GM19463 (cell line): ENCODE results near the gene TRAF3.
"Not testable (repeated sequence)": the region's sequence is repeated elsewhere in the genome, so short reads cannot be mapped to it uniquely, and the experiment has no call there.

Source experiments
- ATAC-seq: cut with Tn5 transposase; IDR thresholded peaks from one replicate; pipeline ENCODE4 v1.9.1; 2021; ENCODE audit warnings: mild to moderate bottlenecking, moderate library complexity; ENCODE audit not compliant: unreplicated experiment

TRAF3 gene

DNA sequence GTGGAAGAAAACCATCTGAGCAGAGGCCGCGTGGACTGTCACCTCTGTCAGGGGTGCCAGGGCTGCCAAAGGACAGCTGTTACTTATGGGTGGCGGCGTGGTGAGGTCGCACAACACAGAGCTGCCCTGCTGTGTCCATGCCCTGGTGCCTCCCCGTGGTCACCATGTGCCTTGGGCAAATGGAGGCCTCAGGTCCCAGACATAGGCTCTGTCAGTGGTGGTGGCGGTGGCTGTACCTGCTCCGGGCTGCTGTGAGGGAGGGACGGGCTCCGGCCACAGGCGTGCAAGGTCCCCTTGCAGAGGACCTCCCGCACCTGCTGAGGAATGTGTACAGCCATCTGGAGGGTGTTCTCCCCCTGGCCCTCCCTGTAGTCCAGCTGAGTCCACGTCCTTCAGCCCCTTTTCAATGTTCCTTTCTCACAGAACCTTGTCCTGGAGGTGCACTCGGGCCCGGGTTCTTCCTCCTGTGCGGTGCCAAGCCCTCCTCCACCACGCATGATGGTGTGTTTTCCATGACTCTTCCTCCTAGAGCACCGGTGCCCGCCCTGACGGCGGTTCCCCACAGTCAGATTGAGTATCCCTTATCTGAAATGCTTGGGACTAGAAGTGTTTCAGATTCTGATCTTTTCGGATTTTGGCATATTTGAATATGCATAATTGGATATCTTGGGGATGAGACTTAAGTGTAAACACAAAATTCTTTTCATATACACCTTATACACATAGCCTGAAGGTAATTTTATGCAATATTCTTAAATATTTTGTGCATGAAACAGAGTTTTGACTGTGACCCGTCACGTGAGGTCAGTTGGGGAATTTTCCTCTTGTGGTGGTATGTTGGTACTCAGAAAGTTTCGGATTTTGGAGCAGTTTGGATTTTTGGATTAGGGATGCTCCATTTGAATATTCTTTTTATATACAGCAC, 49.8 kb downstream of the TRAF3 start:
- ATAC-seq, result no peak

DNA sequence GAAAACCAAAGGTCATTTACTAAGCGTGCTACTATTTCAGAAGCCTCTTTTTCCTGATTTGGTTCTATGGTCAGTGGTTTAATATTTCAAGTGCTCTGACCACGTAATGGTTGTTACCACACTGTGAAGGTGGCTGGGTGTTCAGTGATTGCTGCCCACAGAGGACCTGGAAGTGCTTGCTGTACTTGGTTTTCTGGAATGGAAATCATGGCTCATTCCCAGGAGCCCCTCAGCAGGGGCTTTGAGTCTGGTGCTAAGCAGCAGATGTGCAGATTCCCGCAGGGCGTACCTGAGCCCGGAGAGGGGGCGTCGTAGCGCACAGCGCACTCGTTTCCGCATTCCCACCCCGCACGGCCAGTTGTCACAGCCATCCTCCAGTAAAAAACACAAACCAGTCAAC, 50.5 kb downstream of the TRAF3 start:
- ATAC-seq, result no peak

DNA sequence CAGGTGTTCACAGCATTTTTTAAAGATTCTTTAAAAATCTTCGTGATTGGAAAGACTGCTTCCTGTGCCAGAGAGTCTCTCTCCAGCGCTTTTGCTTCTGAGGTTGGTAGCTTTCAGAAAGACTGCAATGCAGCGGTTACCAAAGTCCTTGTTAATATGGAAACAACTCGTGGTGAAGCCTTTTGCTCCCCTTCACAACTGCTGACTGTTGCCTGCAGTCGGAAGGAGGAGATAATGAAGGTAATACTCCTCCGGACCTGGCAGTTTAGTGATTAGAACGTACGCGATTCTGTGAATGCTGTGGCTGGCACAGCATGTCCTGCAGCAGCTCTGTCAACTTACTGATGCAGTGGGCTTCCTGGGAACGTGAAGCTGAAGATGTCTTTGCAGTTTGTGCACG, 50.9 kb downstream of the TRAF3 start:
- ATAC-seq, result no peak

DNA sequence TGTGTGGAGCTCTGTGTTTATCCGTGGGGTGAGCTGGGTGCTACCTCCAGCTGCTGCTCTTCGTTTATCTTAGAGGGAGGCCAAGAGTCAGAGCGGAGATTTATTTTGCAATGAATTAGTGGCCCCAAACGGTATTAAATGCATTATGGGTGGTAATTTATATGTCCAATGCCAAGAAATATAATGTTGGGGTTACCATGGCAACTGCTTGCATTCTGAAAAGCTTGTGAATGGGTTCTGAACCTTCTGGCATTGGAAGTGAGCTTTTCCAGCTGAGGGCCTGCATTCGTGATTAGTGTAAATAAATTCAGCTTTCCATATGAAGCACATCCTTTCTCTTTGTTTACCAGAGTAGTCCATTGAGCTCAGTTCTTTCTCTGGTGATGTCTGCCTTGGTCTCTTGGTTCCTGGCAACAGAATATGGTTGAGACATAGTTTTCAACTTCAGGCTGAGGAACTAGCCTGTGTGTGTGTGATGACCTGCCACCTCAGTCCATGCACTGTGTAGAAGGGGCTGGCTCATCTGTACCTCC, 51.8 kb downstream of the TRAF3 start:
- no peak for ATAC-seq

DNA sequence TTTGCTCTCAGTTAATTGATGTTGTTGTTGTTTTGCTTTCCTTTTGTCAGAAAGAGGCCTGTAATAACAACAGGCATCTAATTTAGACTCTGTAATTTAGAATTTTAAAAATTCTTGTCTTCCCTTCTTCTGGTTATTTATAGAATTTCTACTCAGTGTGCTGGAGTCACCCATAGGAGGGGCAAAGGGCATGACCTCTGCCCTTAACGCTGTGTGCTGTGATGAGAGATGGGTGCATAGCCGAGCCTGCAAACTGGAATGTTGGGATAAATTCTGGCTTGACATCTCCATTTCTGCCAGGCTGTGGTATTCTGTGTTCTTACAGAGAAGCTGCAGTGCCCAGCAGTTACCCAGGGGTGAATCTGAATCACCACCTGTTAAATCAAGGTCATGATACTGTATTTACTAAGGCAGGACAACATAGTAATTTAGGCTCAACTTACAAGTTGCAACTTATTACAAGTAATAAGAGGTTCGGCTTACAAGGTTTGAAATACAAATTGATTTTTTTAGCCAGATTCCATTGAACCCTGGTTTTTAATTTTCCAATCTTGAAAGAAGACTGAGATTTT, 53.3 kb downstream of the TRAF3 start:
- ATAC-seq, result no peak

DNA sequence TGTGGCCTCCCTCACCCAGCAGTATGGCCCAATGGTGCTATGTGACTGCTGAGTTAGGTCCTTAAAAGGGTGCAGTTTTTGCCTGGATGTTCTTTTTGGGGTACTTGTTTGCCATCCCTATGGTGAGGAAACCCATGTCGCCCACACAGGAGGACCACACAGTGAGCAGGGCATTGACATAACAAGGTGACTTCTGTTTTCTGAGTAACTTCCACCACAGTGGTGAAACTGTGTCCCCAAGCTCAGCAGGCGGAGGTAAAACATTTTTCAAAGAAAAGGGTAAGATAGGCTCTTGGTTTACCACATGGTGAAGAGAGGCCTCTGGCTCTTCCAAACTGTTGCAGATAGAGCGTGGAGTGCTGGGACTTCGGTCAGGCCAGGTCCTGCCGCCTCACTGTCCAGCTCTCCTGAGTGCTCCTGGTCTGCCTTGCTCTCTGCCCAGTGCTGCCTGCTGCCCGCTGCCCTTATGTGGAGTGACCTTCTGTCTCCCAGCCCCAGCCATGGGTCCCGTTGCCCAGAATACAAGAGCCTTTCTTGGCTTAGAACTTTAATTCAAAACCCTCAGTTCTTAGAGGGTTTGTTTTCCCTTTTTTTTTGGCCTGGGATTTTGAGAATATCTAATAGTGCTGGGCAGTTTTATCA, 54.0 kb downstream of the TRAF3 start:
- ATAC-seq, result no peak

DNA sequence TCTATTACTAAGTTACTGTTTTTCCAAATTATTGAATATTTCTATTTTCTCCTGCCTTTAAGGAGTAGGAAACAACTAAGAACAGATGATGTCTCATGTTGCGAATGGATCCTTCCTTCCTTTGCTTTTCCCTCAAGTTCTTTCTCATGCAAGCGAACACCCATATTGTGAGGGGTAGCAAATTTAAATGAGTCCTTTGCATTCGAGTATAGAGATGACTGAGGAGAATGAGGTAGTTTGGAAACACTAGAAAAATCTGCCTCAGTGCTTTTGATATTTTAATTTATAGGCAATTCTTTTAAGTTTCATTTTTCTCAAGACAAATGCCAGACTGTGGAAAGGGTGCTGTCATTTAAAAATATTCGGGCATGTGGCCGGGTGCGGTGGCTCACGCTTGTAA, 56.1 kb downstream of the TRAF3 start:
- no peak for ATAC-seq

DNA sequence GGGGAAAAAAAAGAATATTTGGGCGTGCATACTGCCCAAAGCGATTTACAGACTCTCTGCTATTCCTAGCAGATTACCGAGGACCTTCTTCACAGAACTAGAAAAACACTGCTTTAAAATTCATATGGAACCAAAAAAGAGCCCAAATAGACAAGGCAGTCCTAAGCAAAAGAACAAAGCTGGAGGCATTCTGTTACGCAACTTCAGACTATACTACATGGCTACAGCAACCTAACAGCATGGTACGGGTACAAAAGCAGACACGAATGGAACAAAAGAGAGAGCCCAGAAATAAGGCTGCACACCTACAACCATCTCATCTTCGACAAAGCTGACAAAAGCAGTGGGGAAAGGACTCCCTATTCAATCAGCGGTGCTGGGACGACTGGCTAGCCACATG, 56.7 kb downstream of the TRAF3 start:
- ATAC-seq, result no peak

DNA sequence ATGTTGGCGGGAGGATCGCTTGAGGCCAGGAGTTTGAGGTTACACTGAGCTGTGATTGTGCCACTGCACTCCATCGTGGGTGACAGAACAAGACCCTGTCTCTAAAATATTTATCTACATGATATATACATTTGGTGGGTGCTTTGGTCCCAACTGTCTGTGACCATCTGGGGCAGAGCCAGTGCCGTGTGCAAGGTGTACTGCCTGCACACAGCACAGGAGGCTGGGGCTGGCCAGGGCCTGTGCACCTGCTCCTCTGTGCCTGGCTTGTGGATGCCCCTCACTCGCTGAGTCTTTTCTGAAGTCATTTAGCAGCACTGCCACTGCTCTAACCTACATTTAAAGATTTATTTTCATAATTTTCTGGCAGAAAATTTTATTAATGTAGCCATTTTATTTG, 58.7 kb downstream of the TRAF3 start:
- ATAC-seq, result no peak

DNA sequence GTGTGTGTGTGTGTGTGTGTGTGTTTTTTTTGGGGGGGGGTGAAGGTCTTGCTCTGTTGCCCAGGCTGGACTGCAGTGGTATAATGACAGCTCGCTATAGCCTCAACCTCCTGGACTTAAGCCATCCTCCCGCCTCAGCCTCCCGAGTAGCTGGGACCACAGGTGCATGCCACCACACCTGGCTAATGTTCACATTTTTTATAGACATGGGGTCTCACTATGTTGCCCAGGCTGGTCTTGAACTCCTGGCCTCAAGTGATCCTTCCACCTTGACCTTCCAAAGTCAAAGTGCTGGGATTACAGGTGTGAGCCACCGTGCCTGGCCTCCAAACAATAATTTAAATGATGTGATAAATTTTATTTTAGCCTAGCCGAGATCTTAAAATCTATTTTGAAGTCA, 59.9 kb downstream of the TRAF3 start:
- ATAC-seq, result not testable (repeated sequence)

DNA sequence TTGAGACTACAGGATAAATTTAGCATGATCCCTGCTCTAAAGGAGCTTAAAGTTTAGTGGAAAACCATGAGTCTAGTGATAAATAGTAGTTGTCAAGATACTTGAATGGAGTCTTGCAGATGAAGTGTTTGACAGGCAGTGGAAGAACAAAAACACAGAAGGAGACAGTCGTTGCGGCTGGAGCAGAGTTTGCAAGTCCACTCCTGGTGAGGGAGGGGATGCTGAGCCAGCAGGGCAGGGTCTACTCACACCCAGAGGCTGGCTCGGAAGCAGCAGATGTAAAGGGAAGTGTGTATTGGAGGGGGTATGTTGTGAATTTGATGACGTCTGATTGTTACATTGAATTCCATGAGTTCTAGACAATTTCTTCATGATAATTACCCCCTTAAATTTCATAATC, 61.3 kb downstream of the TRAF3 start:
- no peak for ATAC-seq

DNA sequence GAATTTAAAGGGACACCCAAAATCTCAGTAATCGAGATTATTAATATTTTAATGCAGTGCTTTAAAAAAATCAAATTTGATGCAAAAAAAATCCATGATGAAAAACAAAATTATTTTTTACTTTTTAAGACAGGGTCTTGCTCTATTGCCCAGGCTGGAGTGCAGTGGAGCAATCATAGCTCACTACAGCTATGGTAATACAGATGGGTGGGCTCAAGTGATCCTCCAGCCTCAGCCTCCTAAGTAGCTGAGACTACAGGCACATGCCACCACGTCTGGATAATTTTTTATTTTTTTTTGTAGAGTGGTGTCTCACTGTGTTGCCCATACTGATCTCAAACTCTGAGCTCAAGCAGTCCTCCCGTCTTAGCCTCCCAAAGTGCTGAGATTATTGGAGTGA, 62.9 kb downstream of the TRAF3 start:
- no peak for ATAC-seq

DNA sequence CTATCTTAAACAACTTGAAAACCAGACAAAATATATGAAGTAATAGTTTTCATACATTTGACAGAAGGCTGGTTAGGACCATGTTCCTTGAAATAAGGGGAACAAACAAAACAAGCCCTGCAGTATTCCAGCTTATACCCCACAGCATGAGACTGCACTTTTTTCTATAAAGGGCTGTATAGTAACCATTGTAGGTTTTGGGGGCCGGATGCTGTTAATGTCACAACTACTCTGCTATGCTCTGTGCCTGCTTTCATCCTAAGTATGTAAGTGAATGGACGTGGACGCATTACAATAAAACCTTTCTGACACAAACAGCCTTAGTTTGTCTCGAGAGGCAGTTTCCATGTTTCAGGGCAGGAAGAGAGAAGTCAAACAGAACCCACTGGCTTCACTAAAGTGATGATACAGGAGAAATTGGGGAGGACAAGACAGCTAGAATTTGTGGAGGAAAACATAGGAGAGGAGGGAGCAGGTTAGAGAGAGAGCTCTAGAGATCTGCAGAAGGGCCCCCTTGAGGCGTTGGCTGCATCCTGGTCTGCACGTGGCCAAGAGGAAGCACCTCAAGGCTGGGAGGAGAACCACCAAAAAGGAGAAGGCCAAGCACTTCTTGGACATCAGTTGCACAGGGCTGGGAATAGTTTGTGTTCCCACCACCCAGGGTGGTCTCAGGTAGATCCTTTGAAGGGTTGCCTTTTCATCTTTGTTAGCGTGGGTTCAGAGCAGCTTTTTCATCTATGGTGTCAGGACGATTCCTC, 63.7 kb downstream of the TRAF3 start:
- ATAC-seq, result no peak

DNA sequence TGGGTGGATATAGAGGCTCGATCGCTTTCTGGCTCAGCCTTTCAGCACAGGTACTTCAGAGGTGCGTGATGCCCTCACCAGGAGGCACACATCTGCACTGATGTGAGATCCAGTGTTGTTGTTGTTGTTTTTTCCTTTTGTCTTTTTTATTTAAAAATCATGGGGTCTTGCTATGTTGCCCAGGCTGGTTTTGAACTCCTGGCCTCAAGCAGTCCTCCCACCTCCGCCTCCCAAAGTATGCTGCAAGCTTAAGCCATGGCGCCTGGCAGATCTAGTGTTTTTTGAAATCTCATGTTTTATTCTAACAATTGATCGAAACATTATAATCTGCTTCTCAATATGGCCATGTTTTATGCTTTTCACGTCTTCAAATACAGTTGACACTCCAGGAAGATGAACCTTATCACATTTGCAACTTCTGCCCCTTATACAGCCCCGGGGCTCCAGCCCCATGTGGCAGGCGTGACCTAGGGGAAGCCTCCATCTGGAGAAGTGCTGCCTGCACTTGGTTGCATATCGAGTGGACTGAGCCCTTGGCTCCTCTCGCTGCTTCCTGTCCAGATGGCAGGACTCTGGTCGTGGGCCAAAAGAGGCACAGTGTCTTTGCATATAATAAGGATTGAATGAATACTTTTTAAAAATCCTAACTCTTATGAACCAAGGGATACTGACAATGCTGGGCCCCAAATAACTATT, 71.7 kb downstream of the TRAF3 start:
- no peak for ATAC-seq

DNA sequence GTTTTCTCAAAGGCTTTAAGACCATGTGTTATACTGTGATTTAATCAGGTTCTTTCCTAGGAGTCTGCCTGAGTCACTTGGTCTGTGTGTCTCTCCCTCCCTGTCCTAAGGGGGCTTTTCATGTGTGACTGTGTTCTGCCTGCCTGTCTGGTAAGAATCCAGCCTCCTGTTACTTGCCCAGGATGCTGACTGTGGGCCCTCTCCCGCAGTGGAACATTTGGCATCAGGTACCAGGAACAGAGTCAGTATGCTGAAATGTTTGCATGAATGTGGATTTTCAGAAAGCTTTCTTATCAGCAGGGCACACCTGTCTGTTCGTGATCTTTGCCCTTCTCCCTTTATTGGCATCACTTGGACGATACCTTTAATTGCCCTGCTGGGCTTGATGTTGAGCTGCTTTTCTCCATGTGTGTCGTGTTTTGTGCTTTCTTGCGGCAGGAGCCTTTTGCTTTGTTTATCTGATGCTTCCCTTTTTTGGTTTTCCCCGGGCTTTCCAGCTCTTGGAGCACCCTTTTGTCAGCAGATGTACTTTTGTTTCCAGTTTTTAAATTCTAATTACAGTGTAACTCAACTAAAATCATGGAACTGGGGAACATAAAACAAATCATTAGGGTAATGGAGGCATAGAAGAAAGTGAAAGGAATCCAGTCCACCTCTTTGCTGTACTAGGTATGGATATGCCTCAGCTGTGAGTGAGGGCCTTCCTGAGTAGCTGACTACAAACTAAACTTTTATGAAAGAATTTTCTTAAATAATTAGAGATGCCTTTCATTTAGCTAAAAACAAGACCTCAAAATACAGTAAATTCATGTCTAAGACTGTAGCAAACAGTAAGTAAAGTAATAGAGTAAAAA, 72.5 kb downstream of the TRAF3 start:
- no peak for ATAC-seq

DNA sequence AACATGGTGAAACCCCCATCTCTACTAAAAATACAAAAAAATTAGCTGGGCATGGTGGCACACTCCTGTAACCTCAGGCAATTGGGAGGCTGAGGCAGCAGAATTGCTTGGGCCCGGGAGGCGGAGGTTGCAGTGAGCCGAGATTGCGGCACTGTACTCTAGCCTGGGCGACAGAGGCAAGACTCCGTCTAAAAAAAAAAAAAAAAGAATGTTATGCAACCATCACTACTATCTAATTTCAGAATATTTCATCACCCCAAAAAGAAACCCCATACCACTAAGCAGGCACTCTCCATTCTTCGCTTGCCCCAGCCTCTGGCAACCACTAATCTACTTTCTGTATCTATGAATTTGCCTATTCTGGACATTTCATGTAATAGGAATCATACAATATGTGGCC, 76.4 kb downstream of the TRAF3 start:
- ATAC-seq, result no peak

DNA sequence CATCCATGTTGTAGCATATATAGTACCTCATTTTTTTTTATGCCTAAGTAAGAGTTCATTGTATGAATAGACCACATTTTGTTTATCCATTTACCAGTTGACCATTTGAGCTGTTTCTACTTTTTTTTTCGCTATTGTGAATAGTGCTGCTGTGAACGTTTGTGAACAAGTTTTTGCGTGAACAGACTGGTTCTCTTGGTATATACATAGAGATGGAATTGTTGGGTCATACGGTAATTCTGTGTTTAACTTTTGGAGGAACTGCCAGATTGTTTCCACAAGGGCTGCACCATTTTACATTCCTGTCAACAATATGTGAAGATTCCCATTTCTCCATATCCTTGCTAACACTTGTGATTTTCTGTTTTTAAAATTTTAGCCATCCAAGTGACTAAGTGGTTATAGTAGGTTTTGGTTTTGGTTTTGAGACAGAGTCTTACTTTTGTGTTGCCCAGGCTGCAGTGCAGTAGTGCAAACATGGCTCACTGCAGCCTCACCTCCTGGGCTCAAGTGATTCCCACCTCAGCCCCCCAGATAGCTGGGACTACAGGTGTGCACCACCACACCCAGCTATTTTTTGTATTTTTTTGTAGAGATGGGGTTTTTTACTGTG, 76.9 kb downstream of the TRAF3 start:
- no peak for ATAC-seq

DNA sequence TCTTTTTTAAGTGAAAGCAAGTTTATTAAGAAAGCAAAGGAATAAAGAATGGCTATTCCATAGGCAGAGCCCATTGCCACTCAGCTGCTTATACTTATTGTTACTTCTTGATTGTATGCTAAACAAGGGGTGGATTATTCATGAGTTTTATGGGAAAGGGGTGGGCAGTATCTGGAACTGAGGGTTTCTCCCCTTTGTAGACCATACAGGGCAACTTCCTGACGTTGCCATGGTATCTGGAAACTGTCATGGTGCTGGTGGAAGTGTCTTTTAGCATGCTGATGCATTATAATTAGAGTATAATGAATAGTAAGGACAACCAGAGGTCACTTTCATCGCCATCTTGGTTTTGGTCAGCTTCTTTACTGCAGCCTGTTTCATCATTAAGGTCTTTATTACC, 78.9 kb downstream of the TRAF3 start:
- no peak for ATAC-seq

DNA sequence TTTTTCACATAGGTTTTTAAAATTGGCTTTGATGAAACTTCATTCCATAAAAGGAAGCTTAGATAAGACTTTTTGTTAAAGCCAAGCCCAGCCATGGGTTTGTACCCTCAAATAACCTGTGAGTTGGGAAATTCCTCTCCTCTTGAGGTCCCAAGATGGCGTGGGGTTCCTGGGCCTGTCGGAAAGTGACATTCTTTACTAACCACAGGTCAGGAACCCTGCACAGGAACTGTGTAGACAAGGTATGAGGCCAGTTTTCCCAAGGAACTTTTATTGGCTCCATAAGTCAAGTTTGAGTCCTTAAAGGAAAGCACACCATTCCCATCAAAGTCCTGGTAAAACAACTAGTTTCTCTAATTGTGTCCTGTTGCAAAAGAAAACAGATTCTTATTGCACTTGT, 80.2 kb downstream of the TRAF3 start:
- no peak for ATAC-seq
